IgD-negative memory B cell (primary cell): Measurements from ENCODE around the gene GAS7. TPM values are rescaled to one million over a fixed set of nuclear protein-coding genes. Genes with fewer than 3 reads are reported as not detected.

ENCODE experiments used
- H3K27ac Mint-ChIP-seq, 3 donors: one replicate each; pipeline ENCODE4 v1.8.0; 2020 to 2022; ENCODE audit warnings: mild to moderate bottlenecking in 3 of 3, mixed read lengths in 3 of 3, moderate library complexity in 1 of 3
- H3K27me3 Mint-ChIP-seq: one replicate; pipeline ENCODE4 v1.8.0; 2021; ENCODE audit warnings: mixed read lengths
- H3K36me3 Mint-ChIP-seq: one replicate; pipeline ENCODE4 v1.8.0; 2020; ENCODE audit warnings: mild to moderate bottlenecking, mixed read lengths
- H3K4me1 Mint-ChIP-seq, 3 donors: one replicate each; pipeline ENCODE4 v1.8.0; 2020 to 2022; ENCODE audit warnings: mixed read lengths in 3 of 3, mild to moderate bottlenecking in 1 of 3
- H3K4me3 Mint-ChIP-seq, 4 donors: one replicate each; pipeline ENCODE4 v1.8.0; 2020 to 2022; ENCODE audit warnings: mild to moderate bottlenecking in 4 of 4, mixed read lengths in 4 of 4, moderate library complexity in 3 of 4
- H3K9me3 Mint-ChIP-seq, 3 donors: one replicate each; pipeline ENCODE4 v1.8.0; 2020 to 2021; ENCODE audit warnings: mixed read lengths in 3 of 3, mild to moderate bottlenecking in 1 of 3
- polyA plus RNA-seq: library from polyadenylated mRNA; unstranded; fragments of 300-500 nt; fragmentation: Illumina TruSeq; gene quantifications from one replicate; pipeline ENCODE4 v1.2.3, GENCODE V29; 2021

The GAS7 gene
- polyA plus RNA-seq, 1 donor from 2014 or later = 1.7 TPM

GRCh38 chr17:10171122-10171571 is 27.3 kb downstream of the GAS7 start:
- peak overlapping the region in 2 of 3 donors; percentile 71 to 75 for H3K27ac Mint-ChIP-seq
- H3K36me3 Mint-ChIP-seq = peaks cover 2% of the 10 kb centered on the region
- H3K27me3 Mint-ChIP-seq = peaks cover 16% of the 10 kb centered on the region
- H3K9me3 Mint-ChIP-seq = no peaks in the 10 kb centered on the region
- peaks cover 9 to 16% (median 12%) of the 10 kb centered on the region in 3 donors for H3K4me1 Mint-ChIP-seq
- peak overlapping the region in 1 of 4 donors; percentile 39 for H3K4me3 Mint-ChIP-seq

GRCh38 chr17:10170233-10170632 is 28.2 kb downstream of the GAS7 start:
- H3K4me3 Mint-ChIP-seq = no peak overlapping the region
- H3K4me1 Mint-ChIP-seq = peaks cover 9 to 17% (median 15%) of the 10 kb centered on the region in 3 donors
- H3K36me3 Mint-ChIP-seq = peaks cover 3% of the 10 kb centered on the region
- peaks cover 16% of the 10 kb centered on the region for H3K27me3 Mint-ChIP-seq
- H3K27ac Mint-ChIP-seq = no peak overlapping the region
- H3K9me3 Mint-ChIP-seq = no peaks in the 10 kb centered on the region

- Mint-ChIP-seq H3K9me3 (no peaks in the 10 kb centered on the region), H3K27ac (peak overlapping the region in 1 of 3 donors; percentile 20), H3K27me3 (peaks cover 16% of the 10 kb centered on the region)
Observed at GRCh38 chr17:10169290-10169689, 29.1 kb downstream of the GAS7 start.

GRCh38 chr17:10166176-10166935 is 32.0 kb downstream of the GAS7 start:
- peaks cover 2 to 5% (median 4%) of the 10 kb centered on the region in 3 donors for H3K4me1 Mint-ChIP-seq
- H3K27ac Mint-ChIP-seq = no peak overlapping the region
- H3K36me3 Mint-ChIP-seq = peaks cover 1% of the 10 kb centered on the region
- H3K4me3 Mint-ChIP-seq = no peak overlapping the region
- H3K9me3 Mint-ChIP-seq = no peaks in the 10 kb centered on the region
- peaks cover 10% of the 10 kb centered on the region for H3K27me3 Mint-ChIP-seq

More at GRCh38 chr17:10169290-10169689, 29.1 kb downstream of the GAS7 start:
- peaks cover 9 to 18% (median 16%) of the 10 kb centered on the region in 3 donors for H3K4me1 Mint-ChIP-seq
- H3K4me3 Mint-ChIP-seq = no peak overlapping the region
- H3K36me3 Mint-ChIP-seq = peaks cover 4% of the 10 kb centered on the region

GRCh38 chr17:10162096-10162495 is 36.3 kb downstream of the GAS7 start:
- Mint-ChIP-seq H3K9me3 (peaks cover 0 to 4% (median 0%) of the 10 kb centered on the region in 3 donors), H3K4me3 (peak overlapping the region in 1 of 4 donors; percentile 32), H3K36me3 (peaks cover 1% of the 10 kb centered on the region), H3K4me1 (peaks cover 4 to 9% (median 7%) of the 10 kb centered on the region in 3 donors), H3K27me3 (peaks cover 4% of the 10 kb centered on the region), H3K27ac (peak overlapping the region in 1 of 3 donors; percentile 36)

GRCh38 chr17:10161386-10161785 is 37.0 kb downstream of the GAS7 start:
- Mint-ChIP-seq H3K9me3 (peaks cover 0 to 4% (median 0%) of the 10 kb centered on the region in 3 donors), H3K4me3 (no peak overlapping the region), H3K27me3 (peaks cover 4% of the 10 kb centered on the region), H3K4me1 (peaks cover 4 to 14% (median 13%) of the 10 kb centered on the region in 3 donors), H3K27ac (no peak overlapping the region), H3K36me3 (peaks cover 1% of the 10 kb centered on the region)

- Mint-ChIP-seq H3K27ac (peak overlapping the region; percentile 18 to 98 (median 90)), H3K36me3 (no peaks in the 10 kb centered on the region), H3K4me3 (peak overlapping the region in 2 of 4 donors; percentile 85 to 89), H3K27me3 (peaks cover 4% of the 10 kb centered on the region), H3K4me1 (peaks cover 5 to 18% (median 16%) of the 10 kb centered on the region in 3 donors), H3K9me3 (peaks cover 0 to 4% (median 0%) of the 10 kb centered on the region in 3 donors)
Observed at GRCh38 chr17:10156948-10157607, 41.3 kb downstream of the GAS7 start.

- Mint-ChIP-seq H3K36me3 (no peaks in the 10 kb centered on the region), H3K4me1 (peaks cover 10 to 20% (median 19%) of the 10 kb centered on the region in 3 donors), H3K9me3 (peaks cover 0 to 4% (median 0%) of the 10 kb centered on the region in 3 donors), H3K4me3 (peak overlapping the region in 2 of 4 donors; percentile 85 to 89), H3K27ac (peak overlapping the region; percentile 18 to 98 (median 90)), H3K27me3 (peaks cover 2% of the 10 kb centered on the region)
Observed at GRCh38 chr17:10156599-10156947, 41.8 kb downstream of the GAS7 start.

GRCh38 chr17:10156077-10156435 is 42.4 kb downstream of the GAS7 start:
- Mint-ChIP-seq H3K36me3 (no peaks in the 10 kb centered on the region), H3K4me1 (peaks cover 10 to 19% (median 17%) of the 10 kb centered on the region in 3 donors), H3K27me3 (no peaks in the 10 kb centered on the region), H3K9me3 (peaks cover 0 to under 1% (median 0%) of the 10 kb centered on the region in 3 donors), H3K4me3 (peak overlapping the region in 1 of 4 donors; percentile 50), H3K27ac (peak overlapping the region in 2 of 3 donors; percentile 18 to 69)

GRCh38 chr17:10155371-10156076 is 42.9 kb downstream of the GAS7 start:
- Mint-ChIP-seq H3K4me3 (no peak overlapping the region), H3K27me3 (no peaks in the 10 kb centered on the region)

GRCh38 chr17:10151667-10152496 is 46.5 kb downstream of the GAS7 start:
- Mint-ChIP-seq H3K4me3 (peak overlapping the region in 2 of 4 donors; percentile 4 to 50), H3K27me3 (no peaks in the 10 kb centered on the region), H3K27ac (peak overlapping the region; percentile 18 to 77 (median 59)), H3K36me3 (no peaks in the 10 kb centered on the region), H3K9me3 (no peaks in the 10 kb centered on the region), H3K4me1 (peaks cover 14 to 19% (median 15%) of the 10 kb centered on the region in 3 donors)

More at GRCh38 chr17:10155371-10156076, 42.9 kb downstream of the GAS7 start:
- peaks cover 10 to 19% (median 17%) of the 10 kb centered on the region in 3 donors for H3K4me1 Mint-ChIP-seq
- peak overlapping the region in 1 of 3 donors; percentile 68 for H3K27ac Mint-ChIP-seq
- H3K36me3 Mint-ChIP-seq = no peaks in the 10 kb centered on the region
- no peaks in the 10 kb centered on the region for H3K9me3 Mint-ChIP-seq

- no peaks in the 10 kb centered on the region for H3K9me3 Mint-ChIP-seq
- H3K4me3 Mint-ChIP-seq = no peak overlapping the region
- peaks cover under 1% of the 10 kb centered on the region for H3K36me3 Mint-ChIP-seq
- H3K27ac Mint-ChIP-seq = peak overlapping the region in 1 of 3 donors; percentile 58
- H3K4me1 Mint-ChIP-seq = peaks cover 9 to 15% (median 14%) of the 10 kb centered on the region in 3 donors
- H3K27me3 Mint-ChIP-seq = no peaks in the 10 kb centered on the region
Observed at GRCh38 chr17:10149573-10150399, 48.6 kb downstream of the GAS7 start.

- no peak overlapping the region for H3K4me3 Mint-ChIP-seq
- H3K9me3 Mint-ChIP-seq = no peaks in the 10 kb centered on the region
- H3K27me3 Mint-ChIP-seq = no peaks in the 10 kb centered on the region
- peaks cover 9 to 15% (median 14%) of the 10 kb centered on the region in 3 donors for H3K4me1 Mint-ChIP-seq
- no peak overlapping the region for H3K27ac Mint-ChIP-seq
- peaks cover 1% of the 10 kb centered on the region for H3K36me3 Mint-ChIP-seq
Observed at GRCh38 chr17:10147761-10148415, 50.5 kb downstream of the GAS7 start.
